Adrenal gland (tissue), 5 donors: Measurements from ENCODE around the gene OR52A5.

ENCODE experiments used
- CTCF ChIP-seq, 6 experiments: fragments of 450-650 bp in 4 of 6; fragments of 200-600 bp in 2 of 6; sonication (generic) in 1 of 6; IDR thresholded peaks; 1 replicate in 5 of 6; 2 replicates in 1 of 6; pipeline versions ENCODE4 v1.5.1 to v1.8.0; 2016 to 2021; ENCODE audit warnings: antibody characterized with exemption in 6 of 6, mild to moderate bottlenecking in 2 of 6, moderate library complexity in 1 of 6
- POLR2A ChIP-seq, 2 donors: fragments of 450-650 bp; IDR thresholded peaks; one replicate each; pipeline ENCODE4 v1.6.1; 2017; ENCODE audit warnings: antibody characterized with exemption in 2 of 2, mild to moderate bottlenecking in 2 of 2, moderate library complexity in 1 of 2
- donor health status: DM: no; HTN: no; CAD: no.

GRCh38 chr11:5178046-5178837 lies 40.1 kb upstream of the OR52A5 start:
- TF ChIP-seq CTCF (IDR thresholded peaks at IDR 0.05) (no peak), POLR2A (IDR thresholded peaks at IDR 0.05) (no peak)
